GM19099 (cell line): ENCODE measurements around the gene CBR4.

Experiments
- POLR2A ChIP-seq: IDR thresholded peaks from 3 replicates; pipeline ENCODE4 v1.6.1; 2011; ENCODE audit warnings: low read depth; ENCODE audit not compliant: insufficient read length; ENCODE audit errors: extremely low read depth

The CBR4 gene

DNA sequence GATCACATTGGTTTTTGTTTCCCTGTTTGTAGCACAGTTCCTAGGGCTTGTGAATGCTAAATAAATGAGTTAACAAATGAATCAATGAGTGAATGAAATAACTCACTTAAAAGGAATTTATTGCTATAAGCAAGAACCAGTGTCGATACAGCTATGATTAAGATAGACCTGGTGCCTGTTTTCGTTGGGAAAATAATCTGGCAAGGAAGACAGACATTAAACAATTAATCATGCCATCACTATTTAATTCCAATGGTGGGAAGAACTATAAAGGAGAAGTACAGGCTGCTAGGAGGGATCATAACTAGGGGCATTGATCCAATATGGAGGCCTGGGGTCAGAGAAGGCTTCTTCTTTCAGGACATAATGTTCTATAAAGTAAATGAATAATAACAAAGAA is 4.5 kb upstream of the CBR4 start:
- TF ChIP-seq POLR2A, result no peak

- TF ChIP-seq POLR2A, result no peak
These were observed 3.3 kb upstream of the CBR4 start for GRCh38 chr4:169013396-169013795.

DNA sequence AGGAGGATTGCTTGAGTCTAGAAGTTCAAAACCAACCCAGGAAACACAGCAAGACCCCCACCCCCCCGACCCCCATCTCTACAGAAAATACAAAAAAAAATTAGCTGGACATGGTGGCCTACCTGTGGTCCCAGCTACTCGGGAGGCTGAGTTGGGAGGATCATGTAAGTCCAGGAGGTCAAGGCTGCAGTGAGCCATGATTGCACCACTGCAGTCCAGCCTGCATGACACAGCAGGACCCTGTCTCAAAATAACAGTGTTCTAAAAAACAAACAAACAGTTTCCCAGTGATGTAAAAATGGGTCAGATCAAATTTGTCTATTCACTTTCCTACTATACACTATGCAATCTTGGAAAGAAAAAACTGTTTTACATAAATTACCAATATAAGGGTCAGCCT is 2.0 kb upstream of the CBR4 start:
- TF ChIP-seq POLR2A, result no peak

DNA sequence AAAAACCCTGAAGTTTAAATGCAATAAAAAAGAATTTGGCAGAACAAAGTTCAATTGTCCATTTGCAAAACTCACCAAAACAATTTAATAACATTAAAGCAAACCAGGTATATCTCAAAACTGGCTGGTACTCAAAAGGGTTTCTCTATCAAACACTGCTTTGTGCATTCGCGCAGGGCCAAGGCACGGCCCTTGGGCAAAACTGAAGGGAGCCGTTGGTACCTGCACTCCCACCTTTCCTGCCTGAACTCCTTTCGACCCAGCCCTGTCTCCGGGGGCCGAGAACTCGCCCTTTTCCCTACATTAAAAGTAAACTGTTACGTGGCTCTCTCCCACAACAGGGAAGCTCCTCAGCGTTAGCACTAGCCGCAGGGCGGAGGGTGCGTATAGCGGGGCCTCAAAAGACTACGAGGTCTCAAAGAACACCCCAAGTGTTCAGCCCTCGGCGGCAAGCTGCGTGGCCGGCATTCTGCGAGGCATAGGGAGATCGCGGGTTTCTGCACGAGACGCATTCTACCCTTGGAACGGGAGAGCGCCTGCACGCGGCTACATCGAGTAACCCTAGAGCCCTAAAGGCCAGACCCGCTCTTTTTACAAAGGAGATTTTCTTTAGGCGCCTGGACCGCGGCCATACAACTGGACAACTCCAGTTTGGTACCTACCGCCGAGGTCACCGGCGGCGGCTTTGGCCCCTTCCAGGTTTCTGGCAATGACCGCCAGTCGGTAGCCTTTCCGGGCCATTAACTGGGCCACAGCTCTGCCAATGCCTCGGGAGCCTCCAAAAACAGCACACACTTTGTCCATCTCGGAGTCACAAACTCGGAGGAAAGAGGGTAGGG is 550 bp downstream of the CBR4 start:
- no peak for TF ChIP-seq POLR2A

- TF ChIP-seq POLR2A, result no peak
These were observed 4.5 kb downstream of the CBR4 start for GRCh38 chr4:169005453-169006099.

GRCh38 chr4:169000315-169000714 is 9.7 kb downstream of the CBR4 start:
- no peak for TF ChIP-seq POLR2A

DNA sequence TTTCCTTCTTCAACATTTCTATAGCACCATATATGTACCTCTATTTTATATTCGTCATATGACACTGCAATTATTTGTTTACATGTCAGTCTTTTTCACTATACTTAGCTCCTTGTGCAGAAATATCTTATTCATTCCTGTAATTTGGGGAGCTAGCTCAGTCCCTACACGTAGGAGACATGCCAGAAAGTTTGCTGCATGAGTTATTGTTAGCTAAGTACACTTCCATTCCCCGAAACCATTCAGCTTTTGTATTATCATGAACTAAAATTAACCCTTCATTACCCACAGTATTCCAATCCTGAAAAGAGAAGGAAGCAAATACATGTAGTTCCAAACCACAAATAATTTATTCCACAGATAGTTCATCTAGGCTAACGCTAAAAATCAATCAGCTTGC is 10.2 kb downstream of the CBR4 start:
- no peak for TF ChIP-seq POLR2A

DNA sequence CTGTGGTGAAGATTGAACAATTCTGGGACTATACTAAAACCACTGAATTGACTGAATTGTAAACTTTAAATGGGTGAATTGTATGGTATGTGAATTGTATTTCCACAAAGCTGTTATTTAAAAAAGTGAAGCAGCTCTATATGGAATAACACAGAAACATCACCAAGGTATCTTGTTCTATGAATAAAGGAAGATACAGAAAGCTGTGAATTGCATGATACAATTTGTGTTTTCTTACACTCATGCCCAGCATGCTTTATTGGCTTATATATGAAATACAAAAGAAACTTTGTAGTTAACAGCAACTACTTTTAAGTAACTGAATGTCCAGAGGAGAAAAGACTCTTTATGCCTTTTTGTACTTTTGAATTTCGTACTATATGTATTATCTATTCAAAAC is 11.5 kb downstream of the CBR4 start:
- no peak for TF ChIP-seq POLR2A

- TF ChIP-seq POLR2A, result no peak
These were observed 14.3 kb downstream of the CBR4 start for GRCh38 chr4:168995537-168996295.

- TF ChIP-seq POLR2A, result no peak
These were observed 15.1 kb downstream of the CBR4 start for GRCh38 chr4:168994958-168995357.

DNA sequence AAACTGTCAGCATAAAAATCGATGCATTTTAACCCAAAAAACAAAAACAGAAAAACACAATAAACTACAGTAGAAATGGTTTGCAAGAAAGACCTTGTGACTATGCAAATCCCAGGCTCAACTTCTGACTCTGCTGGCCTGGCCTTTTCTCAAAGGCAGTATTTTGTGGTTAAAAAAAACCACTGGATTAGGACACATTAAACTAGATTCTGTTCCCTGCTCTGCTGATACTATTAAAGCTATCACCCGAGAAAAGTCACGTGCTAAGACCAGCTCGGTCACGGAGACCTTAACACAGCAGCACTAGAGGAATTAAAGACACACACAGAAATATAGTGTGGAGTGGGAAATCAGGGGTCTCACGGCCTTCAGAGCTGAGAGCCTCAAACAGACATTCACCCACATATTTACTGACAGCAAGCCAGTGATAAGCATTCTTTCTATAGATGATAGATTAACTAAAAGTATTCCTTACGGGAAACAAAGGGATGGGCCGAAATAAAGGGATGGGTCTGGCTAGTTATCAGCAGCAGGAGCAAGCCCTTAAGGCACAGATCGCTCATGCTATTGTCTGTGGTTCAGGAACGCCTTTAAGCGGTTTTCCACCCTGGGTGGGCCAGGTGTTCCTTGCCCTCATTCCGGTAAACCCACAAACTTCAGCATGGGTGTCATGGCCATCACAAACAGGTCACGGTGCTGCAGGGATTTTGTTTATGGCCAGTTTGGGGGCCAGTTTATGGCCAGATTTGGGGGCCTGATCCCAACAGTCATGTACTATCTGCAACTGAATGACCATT is 16.1 kb downstream of the CBR4 start:
- no peak for TF ChIP-seq POLR2A

GRCh38 chr4:168981942-168982341 is 28.1 kb downstream of the CBR4 start:
- no peak for TF ChIP-seq POLR2A

DNA sequence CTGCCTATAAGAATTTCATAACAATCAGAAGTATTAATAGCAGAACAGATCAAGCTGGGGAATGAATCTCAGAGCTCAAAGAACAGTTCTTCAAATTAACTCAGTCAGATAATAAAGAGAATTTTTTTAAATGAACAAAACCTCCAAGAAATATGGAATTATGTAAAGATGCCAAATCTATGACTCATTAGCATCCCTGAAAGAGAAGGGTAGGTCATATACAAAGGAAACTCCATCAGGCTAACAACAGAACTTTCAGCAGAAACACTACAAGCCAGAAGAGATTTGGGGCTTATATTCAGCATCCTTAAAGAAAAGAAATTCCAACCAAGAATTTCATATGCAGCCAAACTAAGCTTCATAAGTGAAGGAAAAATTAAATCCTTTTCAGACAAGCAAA is 28.6 kb downstream of the CBR4 start:
- no peak for TF ChIP-seq POLR2A

- TF ChIP-seq POLR2A, result no peak
These were observed 30.7 kb downstream of the CBR4 start for GRCh38 chr4:168979338-168979737.

DNA sequence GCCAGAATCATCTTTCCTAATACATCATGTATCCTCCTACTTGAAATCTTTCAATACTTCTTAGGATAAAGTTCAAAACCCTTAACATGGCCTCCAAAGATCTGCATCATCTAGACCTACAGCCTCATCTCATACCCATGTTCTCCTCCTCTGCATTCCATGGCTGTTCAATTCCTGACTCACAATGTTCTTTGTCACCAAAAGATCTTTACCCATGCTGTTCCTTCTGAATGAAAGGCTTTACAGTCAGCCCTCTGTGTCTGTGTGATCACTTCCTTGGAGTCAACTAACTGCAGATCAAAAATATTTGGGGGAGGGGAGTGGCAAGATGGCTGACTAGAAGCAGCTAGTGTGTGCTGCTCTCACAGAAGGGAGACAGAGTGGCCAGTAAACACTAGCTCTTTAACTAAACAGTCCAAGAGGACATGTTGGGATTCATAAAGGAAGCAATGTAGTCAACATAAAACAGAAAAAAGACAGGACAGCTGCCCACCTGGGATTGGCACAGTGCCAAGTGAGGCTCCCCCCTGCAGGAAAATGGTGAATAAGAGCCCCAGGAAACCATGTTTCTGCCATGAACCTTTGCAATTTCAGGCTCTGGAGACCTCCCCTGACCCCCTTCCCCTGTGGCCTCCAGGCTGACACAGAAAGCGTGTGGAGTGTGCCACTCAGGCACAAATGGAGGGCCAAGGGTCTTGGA is 31.9 kb downstream of the CBR4 start:
- TF ChIP-seq POLR2A, result no peak

DNA sequence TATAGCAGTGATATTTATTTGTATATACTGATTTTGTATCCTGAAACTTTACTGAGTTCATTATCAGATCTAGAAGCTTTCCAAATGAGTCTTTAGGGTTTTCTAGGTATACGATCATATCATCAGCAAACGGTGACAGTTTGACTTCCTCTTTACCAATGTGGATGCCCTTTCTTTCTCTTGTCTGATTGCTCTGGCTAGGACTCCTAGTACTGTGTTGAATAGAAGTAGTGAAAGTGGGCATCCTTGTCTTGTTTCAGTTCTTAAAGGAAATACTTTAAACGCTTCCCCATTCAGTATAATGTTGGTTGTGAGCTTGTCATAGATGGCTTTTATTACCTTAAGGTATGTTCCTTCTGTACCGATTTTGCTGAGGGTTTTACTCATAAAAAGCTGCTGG is 37.5 kb downstream of the CBR4 start:
- TF ChIP-seq POLR2A, result no peak
